Prostate gland (tissue), 2 donors: ENCODE measurements around the gene HRH2. TPM values are rescaled to one million over a fixed set of nuclear protein-coding genes. Genes with fewer than 3 reads are reported as not detected.

Experiments used
- DNase-seq: peaks from one replicate; pipeline ENCODE4 v3.0.0-alpha.2; 2019; ENCODE audit warnings: low spot score
- H3K27ac ChIP-seq, 2 donors: fragments of 200-600 bp; sonication (generic); 2 replicates each; pipeline ENCODE4 v1.5.1; 2017 to 2019
- H3K27me3 ChIP-seq: fragments of 200-600 bp; sonication (generic); replicated peaks from 2 replicates; pipeline ENCODE4 v1.5.1; 2019; ENCODE audit not compliant: insufficient read depth
- H3K36me3 ChIP-seq, 2 donors: fragments of 200-600 bp; sonication (generic); 1 replicate in 1 of 2; 2 replicates in 1 of 2; pipeline versions ENCODE4 v1.5.1 to v1.8.1; 2017 to 2019
- H3K4me1 ChIP-seq: fragments of 200-600 bp; sonication (generic); replicated peaks from 2 replicates; pipeline ENCODE4 v1.5.1; 2019
- H3K4me3 ChIP-seq, 2 donors: fragments of 200-600 bp; sonication (generic); 2 replicates each; pipeline ENCODE4 v1.5.1; 2017 to 2019
- H3K9me3 ChIP-seq: fragments of 200-600 bp; sonication (generic); 2 replicates; pipeline ENCODE4 v1.5.1; 2017
- CTCF ChIP-seq, 4 experiments: fragments of 200-600 bp in 2 of 4; fragments of 450-650 bp in 2 of 4; sonication (generic) in 2 of 4; IDR thresholded peaks; 1 replicate in 3 of 4; 2 replicates in 1 of 4; pipeline ENCODE4 v1.5.1; 2016 to 2019; ENCODE audit warnings: antibody characterized with exemption in 4 of 4, mild to moderate bottlenecking in 2 of 4, moderate library complexity in 2 of 4
- POLR2A ChIP-seq: fragments of 450-650 bp; IDR thresholded peaks from one replicate; pipeline ENCODE4 v1.6.1; 2016; ENCODE audit warnings: antibody characterized with exemption, mild to moderate bottlenecking
- POLR2AphosphoS5 ChIP-seq: sonication (generic); formaldehyde crosslinking; IDR thresholded peaks from one replicate; pipeline ENCODE4 v1.6.1; 2017; ENCODE audit warnings: antibody characterized with exemption
- WGBS: methylation state at CpG from one replicate; pipeline ENCODE4 v1.1.5; 2018; 5-methylcytosine and 5-hydroxymethylcytosine counted together
- intact Hi-C: fragments of 100-400 bp; cut with DNase I; formaldehyde crosslinking; loops from one replicate; pipeline ENCODE4 v1.14.2; 2022
- total RNA-seq, 2 donors: library from RNA; depleted of rRNA; stranded (reverse); fragments of >200 nt; gene quantifications; one replicate each; pipeline ENCODE4 v1.1.0, GENCODE V29; 2016

The HRH2 gene
- total RNA-seq, 2 donors from 2014 or later: 0.55 to 5.3 TPM

DNA sequence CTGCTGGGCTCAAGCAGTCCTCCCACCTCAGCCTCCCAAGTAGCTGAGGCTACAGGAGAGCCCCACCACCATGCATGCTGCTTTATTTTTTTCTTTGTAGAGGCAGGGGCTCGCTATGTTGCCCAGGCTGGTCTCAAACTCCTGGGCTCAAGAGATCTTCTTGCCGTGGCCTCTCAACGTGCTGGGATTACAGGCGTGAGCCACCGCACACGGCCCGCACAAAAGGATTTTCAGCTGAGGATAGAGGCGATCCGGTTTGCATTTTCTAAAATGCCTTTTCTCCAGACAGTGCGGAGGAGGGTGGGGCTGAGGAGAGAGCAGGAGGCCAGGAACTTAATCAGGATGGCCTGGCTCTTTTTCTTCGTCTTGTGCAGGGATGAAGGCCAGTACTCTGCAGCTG is 6.9 kb downstream of the HRH2 start:
- no peak overlapping the region for H3K27ac ChIP-seq
- no peaks in the 10 kb centered on the region for H3K9me3 ChIP-seq
- H3K4me1 ChIP-seq: no peaks in the 10 kb centered on the region
- H3K27me3 ChIP-seq: no peaks in the 10 kb centered on the region
- TF ChIP-seq POLR2AphosphoS5 (no peak), CTCF (IDR thresholded peaks at IDR 0.05) (no peak), POLR2A (no peak)
- no peak overlapping the region for H3K4me3 ChIP-seq
- no peaks in the 10 kb centered on the region for H3K36me3 ChIP-seq
- 82% methylated on average over 11 of the region's 11 CpGs for WGBS
- no peak for DNase-seq
- intact Hi-C loops: no loop called here

GRCh38 chr5:175666216-175666615 is 8.3 kb downstream of the HRH2 start:
- Histone ChIP-seq H3K36me3 (no peaks in the 10 kb centered on the region), H3K4me3 (no peak overlapping the region), H3K27me3 (no peaks in the 10 kb centered on the region), H3K4me1 (no peaks in the 10 kb centered on the region), H3K9me3 (no peaks in the 10 kb centered on the region), H3K27ac (no peak overlapping the region)
- no peak for DNase-seq
- TF ChIP-seq POLR2A (no peak), POLR2AphosphoS5 (no peak), CTCF (IDR thresholded peaks at IDR 0.05) (no peak)
- intact Hi-C loops: no loop called here
- WGBS: 85% methylated on average over 6 of the region's 6 CpGs

- no peak overlapping the region for H3K4me3 ChIP-seq
- no peak overlapping the region for H3K27ac ChIP-seq
- intact Hi-C loops: no loop called here
- H3K4me1 ChIP-seq: no peaks in the 10 kb centered on the region
- no peaks in the 10 kb centered on the region for H3K9me3 ChIP-seq
- H3K27me3 ChIP-seq: peaks cover 3% of the 10 kb centered on the region
- H3K36me3 ChIP-seq: no peaks in the 10 kb centered on the region
- TF ChIP-seq CTCF (IDR thresholded peaks at IDR 0.05) (no peak), POLR2A (no peak), POLR2AphosphoS5 (no peak)
- 85% methylated on average over 5 of the region's 5 CpGs for WGBS
- DNase-seq: no peak
Measured at GRCh38 chr5:175668006-175668405, 10.1 kb downstream of the HRH2 start.

- Histone ChIP-seq H3K4me1 (no peaks in the 10 kb centered on the region), H3K36me3 (no peaks in the 10 kb centered on the region), H3K27ac (no peak overlapping the region), H3K9me3 (no peaks in the 10 kb centered on the region), H3K4me3 (no peak overlapping the region), H3K27me3 (peaks cover 3% of the 10 kb centered on the region)
- intact Hi-C loops: no loop called here
- 89% methylated on average over 3 of the region's 3 CpGs for WGBS
- no peak for TF ChIP-seq POLR2A
- no peak for TF ChIP-seq CTCF (IDR thresholded peaks at IDR 0.05)
- TF ChIP-seq POLR2AphosphoS5: no peak
- DNase-seq: no peak
Measured at GRCh38 chr5:175670372-175670771, 12.5 kb downstream of the HRH2 start.

DNA sequence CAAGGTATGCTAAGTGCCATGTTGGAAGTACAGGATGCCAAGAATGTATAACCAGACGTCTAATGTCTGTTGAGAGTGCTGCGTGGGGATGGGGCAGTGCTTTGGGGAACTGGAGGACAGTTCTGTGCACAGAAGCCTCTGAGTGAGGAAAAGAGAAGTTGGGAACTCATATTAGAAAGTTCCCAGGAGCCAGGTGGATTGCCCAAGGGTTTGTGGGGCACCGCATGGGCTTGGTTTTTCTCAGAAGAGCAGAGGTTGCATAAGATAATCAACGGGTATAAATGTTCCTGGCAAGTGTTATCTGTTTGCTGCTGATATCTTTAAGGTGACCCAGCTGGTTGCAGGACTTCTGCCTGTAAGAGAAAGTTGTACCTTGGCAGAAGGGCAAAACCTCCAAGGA is 13.1 kb downstream of the HRH2 start:
- intact Hi-C loops: no loop called here
- H3K36me3 ChIP-seq: no peaks in the 10 kb centered on the region
- H3K27me3 ChIP-seq: peaks cover 3% of the 10 kb centered on the region
- TF ChIP-seq CTCF (IDR thresholded peaks at IDR 0.05) (no peak), POLR2A (no peak), POLR2AphosphoS5 (no peak)
- WGBS: 15% methylated on average over 4 of the region's 4 CpGs
- H3K9me3 ChIP-seq: no peaks in the 10 kb centered on the region
- no peaks in the 10 kb centered on the region for H3K4me1 ChIP-seq
- DNase-seq: no peak
- no peak overlapping the region for H3K27ac ChIP-seq
- H3K4me3 ChIP-seq: no peak overlapping the region
